Heart left ventricle (tissue), 16 donors: ENCODE data around the gene PLA2G2E. TPM values are rescaled to one million over a fixed set of nuclear protein-coding genes. Genes with fewer than 3 reads are reported as not detected.

ENCODE experiments used
- ATAC-seq, 4 donors: fragments of 200-7000 bp; cut with Tn5 transposase; one replicate each; pipeline ENCODE4 v1.9.1; 2020 to 2022; ENCODE audit warnings: moderate library complexity in 4 of 4, mild to moderate bottlenecking in 3 of 4, moderate number of reproducible peaks in 1 of 4
- DNase-seq, 5 donors: peaks; one replicate each; pipeline ENCODE4 v3.0.0-alpha.2; 2020
- H3K27ac ChIP-seq, 12 donors: fragments of 200-600 bp; sonication (generic) in 4 of 12; one replicate each; pipeline versions ENCODE4 v1.5.0 to v1.8.0; 2016 to 2022; ENCODE audit warnings: mild to moderate bottlenecking in 2 of 12
- H3K27me3 ChIP-seq, 9 donors: fragments of 200-600 bp; sonication (generic) in 2 of 9; one replicate each; pipeline versions ENCODE4 v1.5.1 to v1.8.0; 2016 to 2022; ENCODE audit warnings: mild to moderate bottlenecking in 3 of 9
- H3K36me3 ChIP-seq, 9 donors: fragments of 200-600 bp; sonication (generic) in 2 of 9; one replicate each; pipeline versions ENCODE4 v1.5.0 to v1.8.0; 2018 to 2022; ENCODE audit warnings: mild to moderate bottlenecking in 2 of 9
- H3K4me1 ChIP-seq, 12 donors: fragments of 200-600 bp; sonication (generic) in 4 of 12; one replicate each; pipeline versions ENCODE4 v1.5.0 to v1.8.0; 2016 to 2022; ENCODE audit warnings: mild to moderate bottlenecking in 3 of 12
- H3K4me3 ChIP-seq, 12 donors: fragments of 200-600 bp; sonication (generic) in 4 of 12; one replicate each; pipeline versions ENCODE4 v1.5.0 to v1.8.0; 2017 to 2022; ENCODE audit warnings: mild to moderate bottlenecking in 9 of 12, moderate library complexity in 4 of 12
- H3K9me3 ChIP-seq, 12 donors: fragments of 200-600 bp; sonication (generic) in 4 of 12; one replicate each; pipeline versions ENCODE4 v1.5.0 to v1.8.0; 2016 to 2022; ENCODE audit warnings: mild to moderate bottlenecking in 1 of 12
- POLR2A ChIP-seq, 2 donors: fragments of 450-650 bp; IDR thresholded peaks; one replicate each; pipeline ENCODE4 v1.6.1; 2017; ENCODE audit warnings: antibody characterized with exemption in 2 of 2, mild to moderate bottlenecking in 2 of 2, moderate library complexity in 2 of 2
- WGBS, 4 donors: extraction: QIAGEN DNeasy Blood & Tissue Kit in 2 of 4; methylation state at CpG; one replicate each; pipeline versions ENCODE4 v1.1.5 to v1.1.7; 2013 to 2018; 5-methylcytosine and 5-hydroxymethylcytosine counted together
- intact Hi-C, 10 donors: fragments of 100-400 bp; cut with DNase I; formaldehyde crosslinking; loops; one replicate each; pipeline versions ENCODE4 v1.11.1 to v1.14.2; 2022
- long read RNA-seq, 3 donors: library from polyadenylated mRNA; unstranded; transcript quantifications; one replicate each; pipeline ENCODE4 v2.0.0, GENCODE V29; 2020 to 2021
- polyA plus RNA-seq, 2 donors: library from polyadenylated mRNA; stranded (reverse); fragments of 200-250 nt; gene quantifications; one replicate each; pipeline ENCODE4 v1.2.3, GENCODE V29; 2013
- total RNA-seq, 9 donors: library from RNA; depleted of rRNA in 2 of 9; stranded (reverse); fragments of >200 nt in 2 of 9; fragmentation: NEBNext Ultra II Directional in 3 of 9; extraction: Animal tissue kit (Norgen Biotek cat#: 25700) in 3 of 9; gene quantifications; one replicate each; pipeline versions ENCODE4 v1.1.0 to v1.2.4, GENCODE V29; 2016 to 2023
- TF ChIP-seq, protein P1 (sequence below), 12 donors: fragments of 200-600 bp; sonication (generic) in 4 of 12; IDR thresholded peaks; one replicate each; pipeline versions ENCODE4 v1.5.0 to v1.8.0; 2018 to 2022; ENCODE audit warnings: antibody characterized with exemption in 12 of 12, mild to moderate bottlenecking in 5 of 12
- donor health status: ischemic (EF 13 %, LVEDD 7.1; RV severe dilation, severe dysfunction).
- donor health status: healthy with polysubstance abuse.
- donor health status: DM: no; HTN: yes; CAD: no.
- donor health status: DM: no; HTN: no; CAD: no.
- donor health status: ischemic (EF 25% LVEDD 6.9; RV normal size, moderate dysfunction).
- donor health status: ischemic (EF 25% LVEDD 5.7; RV mildly dilated, moderate dysfunction).
- donor health status: healthy.
- donor health status: DM: yes; HTN: yes; CAD: no.
- donor health status: ischemic (EF 35%, LVEDD 5.7; RV mildly dilated, moderate dysfunction).
- donor health status: nonischemic (EF 11% LVEDD 7.7; RV severe dilation, severe dysfunction).
- donor health status: DM: yes; HTN: yes; CAD: no.
- donor health status: PGD.
- donor health status: ischemic (EF 29% LVEDD 5.4; RV normal size, mild dysfunction).
- donor health status: nonischemic (EF 23%, LVEDD 6.1; RV moderate dilation, normal function).

The PLA2G2E gene
- total RNA-seq (not detected), polyA plus RNA-seq (not detected)
- long read RNA-seq, donor 1 = 0 reads
- long read RNA-seq, donor 2 = 0 reads
- long read RNA-seq, donor 3 = 0 reads

- no peak within 1 kb of the TSS for H3K27ac ChIP-seq
- no peak for DNase-seq
- peaks cover 0 to 7% (median 0%) of the 10 kb centered on the region in 12 donors for H3K4me1 ChIP-seq
- ATAC-seq = no peak
- H3K4me3 ChIP-seq = no peak within 1 kb of the TSS
- peaks cover 0 to 8% (median 0%) of the 10 kb centered on the region in 9 donors for H3K27me3 ChIP-seq
- intact Hi-C loops = no loop called here
- no peaks in the 10 kb centered on the region for H3K36me3 ChIP-seq
- WGBS, 4 donors = 66 to 73% (median 68%) methylated on average over 14 of the region's 14 CpGs
- H3K9me3 ChIP-seq = no peaks in the 10 kb centered on the region
- TF ChIP-seq POLR2A (IDR thresholded peaks at IDR 0.05) = no peak
- TF ChIP-seq, protein P1, sequence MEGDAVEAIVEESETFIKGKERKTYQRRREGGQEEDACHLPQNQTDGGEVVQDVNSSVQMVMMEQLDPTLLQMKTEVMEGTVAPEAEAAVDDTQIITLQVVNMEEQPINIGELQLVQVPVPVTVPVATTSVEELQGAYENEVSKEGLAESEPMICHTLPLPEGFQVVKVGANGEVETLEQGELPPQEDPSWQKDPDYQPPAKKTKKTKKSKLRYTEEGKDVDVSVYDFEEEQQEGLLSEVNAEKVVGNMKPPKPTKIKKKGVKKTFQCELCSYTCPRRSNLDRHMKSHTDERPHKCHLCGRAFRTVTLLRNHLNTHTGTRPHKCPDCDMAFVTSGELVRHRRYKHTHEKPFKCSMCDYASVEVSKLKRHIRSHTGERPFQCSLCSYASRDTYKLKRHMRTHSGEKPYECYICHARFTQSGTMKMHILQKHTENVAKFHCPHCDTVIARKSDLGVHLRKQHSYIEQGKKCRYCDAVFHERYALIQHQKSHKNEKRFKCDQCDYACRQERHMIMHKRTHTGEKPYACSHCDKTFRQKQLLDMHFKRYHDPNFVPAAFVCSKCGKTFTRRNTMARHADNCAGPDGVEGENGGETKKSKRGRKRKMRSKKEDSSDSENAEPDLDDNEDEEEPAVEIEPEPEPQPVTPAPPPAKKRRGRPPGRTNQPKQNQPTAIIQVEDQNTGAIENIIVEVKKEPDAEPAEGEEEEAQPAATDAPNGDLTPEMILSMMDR (IDR thresholded peaks at IDR 0.05) = no peak
Measured at GRCh38 chr1:19923137-19923952, at the start of gene PLA2G2E. Gene PLA2G2E (minus strand): TSS chr1:19923617. CDS start chr1:19923559, 58 bp downstream.

DNA sequence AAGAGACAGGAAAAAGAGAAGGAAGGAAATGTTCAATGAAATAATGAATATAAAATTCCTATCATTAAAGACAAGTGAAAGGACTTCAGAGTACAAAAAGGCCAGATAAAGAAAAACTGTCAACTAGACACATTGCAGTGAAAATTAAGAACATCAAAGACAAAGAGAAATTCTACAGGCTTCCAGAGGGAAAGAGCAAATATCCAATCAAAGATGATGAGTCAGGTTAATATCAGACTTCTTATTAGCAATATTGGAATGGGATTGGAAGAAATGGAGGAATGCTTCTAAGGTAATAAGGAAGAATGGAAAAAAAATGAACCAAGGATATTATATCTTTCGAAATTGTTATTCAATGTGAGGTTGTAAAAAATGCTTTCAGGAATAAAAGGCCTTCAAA lies 48.2 kb upstream of the PLA2G2E start:
- 83 to 95% (median 92%) methylated on average over 1 of the region's 1 CpG for WGBS, 4 donors
- no peaks in the 10 kb centered on the region for H3K27me3 ChIP-seq
- no peaks in the 10 kb centered on the region for H3K9me3 ChIP-seq
- H3K4me3 ChIP-seq = no peak overlapping the region
- no peak for TF ChIP-seq POLR2A (IDR thresholded peaks at IDR 0.05)
- TF ChIP-seq, protein P1 (IDR thresholded peaks at IDR 0.05) = no peak
- ATAC-seq (no peak), DNase-seq (no peak)
- no peak overlapping the region for H3K27ac ChIP-seq
- H3K4me1 ChIP-seq = peaks cover 0 to 27% (median 11%) of the 10 kb centered on the region in 12 donors
- intact Hi-C loops = loop anchor here in 4 of 10 donors (5.0 to 10.0 kb wide), 4 partner anchors 113 to 183 kb away; no protein-coding TSS in a partner anchor
- H3K36me3 ChIP-seq = no peaks in the 10 kb centered on the region

GRCh38 chr1:19969898-19970660 lies 46.7 kb upstream of the PLA2G2E start:
- Histone ChIP-seq H3K27me3 (no peaks in the 10 kb centered on the region), H3K9me3 (peaks cover 0 to 2% (median 0%) of the 10 kb centered on the region in 12 donors), H3K4me3 (no peak overlapping the region), H3K4me1 (peaks cover 0 to 21% (median 3%) of the 10 kb centered on the region in 12 donors), H3K27ac (peak overlapping the region in 6 of 12 donors; percentile 10 to 85 (median 78)), H3K36me3 (no peaks in the 10 kb centered on the region)
- ATAC-seq (peak in 1 of 4 donors; percentile 13), DNase-seq (no peak)
- TF ChIP-seq, protein P1 (IDR thresholded peaks at IDR 0.05) = no peak
- no peak for TF ChIP-seq POLR2A (IDR thresholded peaks at IDR 0.05)
- intact Hi-C loops = loop anchor here in 4 of 10 donors (5.0 to 10.0 kb wide), 4 partner anchors 115 to 185 kb away; no protein-coding TSS in a partner anchor
- 60 to 66% (median 60%) methylated on average over 5 of the region's 5 CpGs for WGBS, 4 donors
